ENCODE results near the gene MGLL. TPM values are rescaled to one million over a fixed set of nuclear protein-coding genes. Genes with fewer than 3 reads are reported as not detected.

The MGLL gene
- total RNA-seq, 1 donor from 2014 or later, result 0.43 TPM

DNA sequence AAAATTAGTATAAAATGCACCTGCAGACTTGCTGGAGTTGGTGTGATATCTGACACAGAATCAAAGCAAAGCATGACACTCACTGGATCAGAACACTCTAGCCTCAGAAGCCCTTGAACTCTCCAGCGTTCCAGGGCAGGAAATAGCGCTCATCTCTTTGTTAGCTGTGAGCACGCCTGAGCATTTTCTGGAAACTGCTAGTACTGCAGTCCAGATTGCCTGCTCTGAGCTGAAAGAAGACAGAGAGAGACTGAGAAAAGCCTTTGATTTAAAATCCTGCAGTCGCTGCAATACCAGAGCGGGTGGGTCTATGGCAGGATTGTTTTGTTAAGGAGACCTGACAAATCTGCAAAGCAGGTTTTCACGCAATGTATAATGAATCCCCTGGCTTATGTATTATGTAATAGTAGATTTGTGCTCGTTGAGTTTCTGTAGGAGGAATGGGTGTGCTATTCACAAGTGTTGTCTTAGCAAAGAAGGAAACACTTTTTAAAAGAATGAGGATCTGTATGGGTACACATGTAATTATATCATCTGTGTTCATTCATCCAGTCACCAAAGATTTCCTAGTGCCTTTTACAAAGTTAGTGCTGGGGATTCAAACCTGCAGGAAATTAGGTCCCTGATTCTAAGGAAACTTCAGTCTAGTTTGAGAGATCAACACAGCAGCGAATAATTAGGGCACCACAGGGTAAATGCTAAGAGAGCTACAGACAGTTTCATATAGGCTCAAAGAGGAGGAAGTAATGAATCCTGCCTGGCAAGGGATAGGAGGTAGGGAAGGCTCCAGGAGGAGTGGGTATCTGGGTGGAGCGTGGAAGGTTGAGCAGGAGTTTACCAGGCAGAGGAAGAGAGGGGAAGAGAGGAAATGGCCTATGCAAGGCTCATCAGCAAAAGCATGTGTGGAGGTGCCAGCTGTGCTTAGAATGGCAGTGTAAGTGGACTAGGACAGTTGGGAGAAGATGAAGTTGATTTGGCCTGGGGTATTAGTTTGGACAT, 26.1 kb upstream of the MGLL start:
- no peak overlapping the region for H3K27ac Mint-ChIP-seq
- no peak overlapping the region for H3K4me3 Mint-ChIP-seq (ENCODE audit: low read depth)
- H3K27me3 Mint-ChIP-seq, result peaks cover 25% of the 10 kb centered on the region
- H3K4me1 Mint-ChIP-seq (ENCODE audit: low read depth), result peaks cover 1% of the 10 kb centered on the region
- no peaks in the 10 kb centered on the region for H3K9me3 Mint-ChIP-seq (ENCODE audit: low read depth)
- DNase-seq (ENCODE audit: low spot score, unreplicated experiment), result no peak
- no peaks in the 10 kb centered on the region for H3K36me3 Mint-ChIP-seq (ENCODE audit: insufficient read depth)
- TF ChIP-seq CTCF (IDR thresholded peaks at IDR 0.05; ENCODE audit: unreplicated experiment), result no peak

DNA sequence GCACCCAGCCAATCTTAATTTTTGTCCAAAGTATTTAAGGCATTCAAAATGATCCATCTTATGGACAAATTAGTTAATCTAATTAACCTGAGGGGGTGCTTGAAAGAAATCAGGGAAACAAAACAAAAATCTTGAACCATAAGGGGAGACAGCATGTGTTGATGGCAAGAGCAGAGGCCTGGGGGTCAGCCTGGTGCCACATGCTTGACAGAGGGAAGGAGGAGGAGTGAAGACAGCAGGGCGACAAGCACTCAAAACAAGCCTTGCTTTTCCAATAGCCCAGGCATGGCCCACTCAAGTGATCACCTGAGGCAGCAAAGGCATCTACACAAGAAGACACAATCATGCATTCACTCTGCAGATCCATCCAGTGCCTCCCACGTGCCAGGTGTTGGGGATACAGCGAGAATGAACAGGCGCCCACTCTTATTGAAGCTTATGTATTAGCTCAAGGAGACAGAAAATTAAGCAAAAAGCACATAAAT, 25.0 kb upstream of the MGLL start:
- Mint-ChIP-seq H3K27ac (no peak overlapping the region), H3K4me1 (ENCODE audit: low read depth) (peaks cover 1% of the 10 kb centered on the region), H3K36me3 (ENCODE audit: insufficient read depth) (no peaks in the 10 kb centered on the region), H3K27me3 (peaks cover 27% of the 10 kb centered on the region), H3K9me3 (ENCODE audit: low read depth) (no peaks in the 10 kb centered on the region), H3K4me3 (ENCODE audit: low read depth) (no peak overlapping the region)
- TF ChIP-seq CTCF (IDR thresholded peaks at IDR 0.05; ENCODE audit: unreplicated experiment), result no peak
- no peak for DNase-seq (ENCODE audit: low spot score, unreplicated experiment)

GRCh38 chr3:127846576-127846975, 24.3 kb upstream of the MGLL start:
- H3K36me3 Mint-ChIP-seq (ENCODE audit: insufficient read depth), result no peaks in the 10 kb centered on the region
- no peak for TF ChIP-seq CTCF (IDR thresholded peaks at IDR 0.05; ENCODE audit: unreplicated experiment)
- no peak overlapping the region for H3K27ac Mint-ChIP-seq
- no peak for DNase-seq (ENCODE audit: low spot score, unreplicated experiment)
- H3K27me3 Mint-ChIP-seq, result peaks cover 26% of the 10 kb centered on the region
- no peaks in the 10 kb centered on the region for H3K9me3 Mint-ChIP-seq (ENCODE audit: low read depth)
- no peaks in the 10 kb centered on the region for H3K4me1 Mint-ChIP-seq (ENCODE audit: low read depth)
- H3K4me3 Mint-ChIP-seq (ENCODE audit: low read depth), result no peak overlapping the region

DNA sequence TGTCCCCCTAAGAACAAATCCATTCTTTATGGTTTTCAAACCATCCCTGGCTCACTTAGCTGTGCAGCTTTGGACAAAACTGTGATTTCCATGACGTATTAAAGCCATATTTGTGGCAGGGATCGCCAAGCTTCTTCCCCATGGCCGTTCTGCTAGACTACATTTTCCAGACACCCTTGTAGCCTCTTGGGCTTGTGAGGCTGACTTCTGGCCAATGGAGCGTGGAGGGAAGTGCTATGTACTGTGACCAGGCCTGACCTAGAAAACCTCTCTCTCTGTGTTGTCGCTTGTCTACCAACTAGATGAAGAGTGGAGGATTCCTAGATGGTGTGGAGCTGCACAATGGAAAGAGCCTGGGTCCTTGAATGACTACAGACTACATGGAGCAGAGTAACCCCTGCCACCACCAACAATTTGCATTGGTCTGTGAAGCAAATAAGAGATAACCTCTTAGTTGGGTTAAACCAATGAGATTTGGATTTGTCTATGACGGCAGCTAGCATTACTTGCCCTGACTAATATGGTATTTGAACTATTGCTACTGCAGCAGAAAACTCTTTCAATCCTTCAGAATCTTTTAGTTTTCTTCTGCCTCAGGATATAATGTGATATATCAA, 22.1 kb upstream of the MGLL start:
- H3K4me3 Mint-ChIP-seq (ENCODE audit: low read depth), result no peak overlapping the region
- DNase-seq (ENCODE audit: low spot score, unreplicated experiment), result no peak
- H3K36me3 Mint-ChIP-seq (ENCODE audit: insufficient read depth), result no peaks in the 10 kb centered on the region
- H3K9me3 Mint-ChIP-seq (ENCODE audit: low read depth), result no peaks in the 10 kb centered on the region
- peaks cover 29% of the 10 kb centered on the region for H3K27me3 Mint-ChIP-seq
- TF ChIP-seq CTCF (IDR thresholded peaks at IDR 0.05; ENCODE audit: unreplicated experiment), result no peak
- H3K4me1 Mint-ChIP-seq (ENCODE audit: low read depth), result no peaks in the 10 kb centered on the region
- no peak overlapping the region for H3K27ac Mint-ChIP-seq

DNA sequence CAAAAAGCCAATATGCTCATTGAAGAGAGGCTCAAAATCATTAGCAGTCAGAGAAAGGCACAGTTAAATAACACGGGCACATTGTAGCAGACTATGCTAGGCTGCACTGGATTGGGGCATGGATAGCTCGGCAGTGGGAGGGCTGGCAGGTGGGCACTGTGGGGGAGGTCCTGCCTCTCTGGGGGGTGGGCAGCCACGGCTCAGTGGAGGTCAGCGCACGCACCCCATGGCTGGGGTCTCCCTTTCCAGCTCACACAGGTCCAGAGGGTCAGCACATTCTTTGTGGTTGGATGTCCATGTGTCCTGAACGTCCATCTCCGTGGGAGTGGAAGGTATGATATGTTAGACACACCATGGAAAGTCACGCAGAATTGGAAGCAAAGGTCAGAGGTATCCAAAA, 18.4 kb upstream of the MGLL start:
- Mint-ChIP-seq H3K27me3 (peaks cover 18% of the 10 kb centered on the region), H3K4me1 (ENCODE audit: low read depth) (peaks cover 2% of the 10 kb centered on the region), H3K9me3 (ENCODE audit: low read depth) (peaks cover 4% of the 10 kb centered on the region), H3K27ac (no peak overlapping the region), H3K36me3 (ENCODE audit: insufficient read depth) (no peaks in the 10 kb centered on the region), H3K4me3 (ENCODE audit: low read depth) (no peak overlapping the region)
- DNase-seq (ENCODE audit: low spot score, unreplicated experiment), result no peak
- no peak for TF ChIP-seq CTCF (IDR thresholded peaks at IDR 0.05; ENCODE audit: unreplicated experiment)
